ENCODE data around the gene MICAL2.

MICAL2 gene

DNA sequence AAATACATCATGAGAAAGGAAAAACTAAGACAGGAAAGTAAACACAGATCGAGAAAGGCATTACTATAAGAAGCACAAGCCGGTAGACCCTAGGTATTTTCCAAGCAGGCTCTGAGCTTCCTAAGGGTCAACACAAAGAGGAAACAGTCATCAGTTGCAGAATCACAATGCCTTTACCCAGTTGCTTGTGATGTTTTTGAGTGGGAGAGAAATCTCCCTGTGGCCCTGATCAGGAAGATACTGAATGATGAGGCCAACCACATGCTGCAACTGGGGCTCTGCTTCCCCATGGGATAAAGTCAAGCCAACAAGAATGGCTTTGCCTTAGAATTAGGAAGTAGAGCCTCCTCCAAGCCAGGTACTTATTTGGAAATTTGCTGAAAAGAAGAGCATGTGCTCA, 132.6 kb downstream of the MICAL2 start:
- no peak for DNase-seq (ENCODE audit: low read depth)
- TF ChIP-seq, protein P1, sequence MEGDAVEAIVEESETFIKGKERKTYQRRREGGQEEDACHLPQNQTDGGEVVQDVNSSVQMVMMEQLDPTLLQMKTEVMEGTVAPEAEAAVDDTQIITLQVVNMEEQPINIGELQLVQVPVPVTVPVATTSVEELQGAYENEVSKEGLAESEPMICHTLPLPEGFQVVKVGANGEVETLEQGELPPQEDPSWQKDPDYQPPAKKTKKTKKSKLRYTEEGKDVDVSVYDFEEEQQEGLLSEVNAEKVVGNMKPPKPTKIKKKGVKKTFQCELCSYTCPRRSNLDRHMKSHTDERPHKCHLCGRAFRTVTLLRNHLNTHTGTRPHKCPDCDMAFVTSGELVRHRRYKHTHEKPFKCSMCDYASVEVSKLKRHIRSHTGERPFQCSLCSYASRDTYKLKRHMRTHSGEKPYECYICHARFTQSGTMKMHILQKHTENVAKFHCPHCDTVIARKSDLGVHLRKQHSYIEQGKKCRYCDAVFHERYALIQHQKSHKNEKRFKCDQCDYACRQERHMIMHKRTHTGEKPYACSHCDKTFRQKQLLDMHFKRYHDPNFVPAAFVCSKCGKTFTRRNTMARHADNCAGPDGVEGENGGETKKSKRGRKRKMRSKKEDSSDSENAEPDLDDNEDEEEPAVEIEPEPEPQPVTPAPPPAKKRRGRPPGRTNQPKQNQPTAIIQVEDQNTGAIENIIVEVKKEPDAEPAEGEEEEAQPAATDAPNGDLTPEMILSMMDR (IDR thresholded peaks at IDR 0.05; ENCODE audit: low read depth, low read length, missing control alignments): no peak
- H3K4me3 ChIP-seq (ENCODE audit: low read depth, low read length): no peak overlapping the region
- in situ Hi-C loops (cut with HindIII; ENCODE audit: low sequenced_read_pairs): no loop called here

DNA sequence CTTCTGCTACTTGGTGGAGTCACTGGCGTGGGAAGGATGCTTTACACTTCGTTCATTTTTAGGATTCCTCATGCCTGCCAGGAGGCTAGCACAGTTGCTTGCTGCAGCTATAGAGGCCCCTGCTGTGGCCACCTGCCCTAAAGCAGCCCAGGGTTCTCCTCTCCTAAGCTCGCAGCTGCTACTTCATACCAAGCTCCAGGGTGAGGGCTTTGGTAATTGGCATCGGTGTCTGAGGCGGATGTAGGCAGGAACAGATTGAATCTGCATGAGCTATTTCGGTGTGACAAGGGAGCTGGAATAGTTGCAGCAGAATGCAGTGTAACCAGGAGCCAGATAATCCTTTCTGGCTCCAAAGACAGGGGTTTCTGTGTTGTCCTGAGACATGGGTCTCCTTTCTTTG, 133.1 kb downstream of the MICAL2 start:
- in situ Hi-C loops (cut with HindIII; ENCODE audit: low sequenced_read_pairs): no loop called here
- no peak for DNase-seq (ENCODE audit: low read depth)
- no peak overlapping the region for H3K4me3 ChIP-seq (ENCODE audit: low read depth, low read length)
- TF ChIP-seq, protein P1 (IDR thresholded peaks at IDR 0.05; ENCODE audit: low read depth, low read length, missing control alignments): no peak

DNA sequence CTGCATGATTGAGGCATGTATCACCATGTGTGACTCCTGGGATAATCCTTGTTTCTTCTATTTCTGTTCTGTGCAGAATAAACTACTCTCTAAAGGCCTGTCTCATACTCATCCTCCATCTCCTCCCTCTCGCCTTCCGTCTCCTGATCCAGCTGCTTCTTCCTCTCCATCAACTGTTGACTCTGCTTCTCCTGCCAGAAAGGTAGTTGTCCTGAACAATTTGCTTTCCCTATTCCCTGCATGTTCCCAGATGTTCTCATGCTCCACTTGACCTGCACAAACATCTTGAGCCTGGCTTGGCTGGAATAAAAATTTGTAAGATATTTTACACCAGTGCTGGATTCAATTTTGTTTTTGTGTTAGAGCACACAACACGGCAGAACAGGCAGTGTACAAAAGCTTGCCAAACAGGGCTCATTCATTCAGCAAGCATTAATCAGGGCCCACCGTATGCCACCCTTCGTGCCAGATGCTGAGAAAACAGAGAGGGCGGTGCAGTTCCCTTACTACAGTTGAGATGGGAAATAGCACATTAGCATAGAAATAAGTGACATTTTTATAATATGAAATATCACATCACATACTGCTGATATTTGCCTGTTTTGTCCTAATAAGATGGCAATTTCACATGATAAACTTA, 133.6 kb downstream of the MICAL2 start:
- in situ Hi-C loops (cut with HindIII; ENCODE audit: low sequenced_read_pairs): no loop called here
- no peak overlapping the region for H3K4me3 ChIP-seq (ENCODE audit: low read depth, low read length)
- TF ChIP-seq, protein P1 (IDR thresholded peaks at IDR 0.05; ENCODE audit: low read depth, low read length, missing control alignments): no peak
- DNase-seq (ENCODE audit: low read depth): no peak

DNA sequence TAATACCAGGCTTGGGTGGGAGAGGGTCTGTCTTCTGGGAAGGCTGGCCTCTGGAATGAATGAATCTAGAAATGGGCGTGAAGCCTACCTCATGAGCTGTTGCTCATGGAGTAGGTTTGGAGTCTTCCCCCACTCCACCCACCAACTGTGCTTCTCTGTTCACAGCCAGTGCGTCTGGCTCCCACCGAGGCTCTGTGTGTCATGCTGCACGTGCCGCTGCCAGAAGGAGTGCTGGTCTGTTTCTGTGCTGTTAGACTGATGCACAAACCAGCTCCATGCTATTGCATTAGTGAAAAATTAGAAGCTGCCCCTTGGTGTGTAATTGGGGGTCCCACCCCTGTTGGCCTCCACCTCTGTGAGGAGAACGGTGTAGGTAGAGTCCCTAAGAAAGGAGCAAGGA, 134.7 kb downstream of the MICAL2 start:
- DNase-seq (ENCODE audit: low read depth): no peak
- in situ Hi-C loops (cut with HindIII; ENCODE audit: low sequenced_read_pairs): no loop called here
- H3K4me3 ChIP-seq (ENCODE audit: low read depth, low read length): no peak overlapping the region
- TF ChIP-seq, protein P1 (IDR thresholded peaks at IDR 0.05; ENCODE audit: low read depth, low read length, missing control alignments): no peak

DNA sequence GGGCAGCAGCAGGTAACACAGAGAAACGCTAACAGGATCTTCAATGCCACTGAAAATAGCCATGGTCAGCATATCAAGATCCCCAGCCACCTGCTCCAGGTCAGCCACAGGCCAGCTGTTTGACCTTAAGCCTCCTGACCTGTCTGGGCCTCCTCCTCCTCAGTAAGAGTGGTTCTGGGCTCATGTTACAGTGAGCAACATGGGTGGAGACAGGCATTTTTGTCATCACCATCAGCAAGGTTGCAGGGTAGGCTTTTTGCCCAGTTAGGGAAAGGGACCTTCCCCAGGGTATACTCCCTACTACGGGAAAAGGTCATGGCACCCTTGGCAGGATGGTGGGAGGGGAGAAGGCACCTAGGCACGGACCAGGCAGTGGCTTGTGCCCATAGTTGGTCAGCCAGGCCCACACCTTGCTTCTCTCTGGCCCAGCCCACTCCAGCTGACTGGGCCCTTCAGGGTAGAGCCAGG, 135.2 kb downstream of the MICAL2 start:
- no peak for DNase-seq (ENCODE audit: low read depth)
- in situ Hi-C loops (cut with HindIII; ENCODE audit: low sequenced_read_pairs): no loop called here
- no peak overlapping the region for H3K4me3 ChIP-seq (ENCODE audit: low read depth, low read length)
- TF ChIP-seq, protein P1 (IDR thresholded peaks at IDR 0.05; ENCODE audit: low read depth, low read length, missing control alignments): no peak

DNA sequence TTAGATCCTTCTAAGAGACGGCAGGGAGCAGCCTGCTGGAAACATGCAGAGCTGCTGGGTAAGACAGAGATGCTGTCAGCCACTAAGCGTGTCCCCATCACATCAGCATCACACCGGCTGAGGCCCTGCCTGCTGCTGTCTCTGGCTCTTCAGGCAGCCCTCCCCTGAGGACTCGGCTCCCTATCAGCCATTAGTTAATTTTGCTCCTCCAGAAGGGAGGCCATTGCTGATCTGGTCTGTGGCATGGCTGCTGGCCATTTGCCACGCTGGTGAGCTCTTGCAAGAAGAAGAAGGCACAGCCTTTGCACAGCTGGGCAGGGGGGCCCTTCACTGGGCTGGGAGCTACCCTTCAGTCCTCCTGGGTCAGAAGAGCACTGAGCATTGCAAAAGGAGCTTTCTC, 135.8 kb downstream of the MICAL2 start:
- no peak overlapping the region for H3K4me3 ChIP-seq (ENCODE audit: low read depth, low read length)
- in situ Hi-C loops (cut with HindIII; ENCODE audit: low sequenced_read_pairs): no loop called here
- DNase-seq (ENCODE audit: low read depth): no peak
- TF ChIP-seq, protein P1 (IDR thresholded peaks at IDR 0.05; ENCODE audit: low read depth, low read length, missing control alignments): no peak
